Thyroid gland (tissue), 4 donors: ENCODE data around the gene ABHD15.

Experiments used
- CTCF ChIP-seq, 6 experiments: fragments of 200-600 bp in 3 of 6; fragments of 450-650 bp in 3 of 6; sonication (generic) in 3 of 6; IDR thresholded peaks; one replicate each; pipeline ENCODE4 v1.5.1; 2016 to 2019; ENCODE audit warnings: antibody characterized with exemption in 6 of 6, mild to moderate bottlenecking in 2 of 6, inconsistent platforms in 1 of 6, moderate library complexity in 1 of 6
- POLR2A ChIP-seq, 2 donors: fragments of 450-650 bp; IDR thresholded peaks; one replicate each; pipeline ENCODE4 v1.6.1; 2017; ENCODE audit warnings: antibody characterized with exemption in 2 of 2, mild to moderate bottlenecking in 2 of 2, moderate library complexity in 1 of 2

- TF ChIP-seq CTCF (IDR thresholded peaks at IDR 0.05) (no peak), POLR2A (IDR thresholded peaks at IDR 0.05) (no peak)
Measured at GRCh38 chr17:29611351-29612093, 44.7 kb upstream of the ABHD15 start.
